ENCODE measurements around the gene GPR18.
"Not testable (repeated sequence)": the region's sequence is repeated elsewhere in the genome, so short reads cannot be mapped to it uniquely, and the experiment has no call there.

The GPR18 gene

GRCh38 chr13:99228737-99229691 is 29.2 kb downstream of the GPR18 start:
- DNase-seq (ENCODE audit: low read depth): no peak

DNA sequence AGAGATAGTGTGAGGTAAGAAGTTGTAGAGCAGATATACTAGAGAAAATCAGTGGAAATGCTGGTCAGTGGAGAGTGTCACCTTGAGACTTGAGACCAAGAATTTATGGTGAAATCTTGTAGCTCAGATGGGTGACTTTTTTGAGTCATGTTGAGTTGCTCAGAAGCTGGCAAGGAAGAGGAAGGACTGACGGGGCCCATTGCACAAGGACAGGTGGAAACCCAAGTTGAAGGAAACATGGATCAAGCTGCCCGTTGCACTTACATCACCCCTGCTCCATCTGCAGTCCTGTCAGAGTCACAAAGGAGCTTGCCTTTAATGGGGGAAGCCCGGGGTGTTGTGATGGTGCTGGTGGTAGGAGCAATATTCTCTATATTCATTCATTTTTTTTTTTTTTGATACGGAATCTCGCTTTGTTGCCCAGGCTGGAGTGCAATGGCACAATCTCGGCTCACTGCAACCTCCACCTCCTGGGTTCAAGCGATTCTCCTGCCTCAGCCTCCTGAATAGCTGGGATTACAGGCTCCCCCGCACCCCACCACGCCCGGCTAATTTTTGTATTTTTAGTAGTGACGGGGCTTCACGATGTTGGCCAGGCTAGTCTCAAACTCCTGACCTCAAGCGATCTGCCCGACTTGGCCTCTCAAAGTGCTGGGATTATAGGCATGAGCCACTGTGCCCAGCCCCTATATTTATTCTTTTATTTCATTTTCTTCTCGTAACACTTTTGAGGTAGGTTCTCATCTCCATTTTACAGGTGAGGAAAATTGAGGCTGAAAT is 30.1 kb downstream of the GPR18 start:
- no peak for DNase-seq (ENCODE audit: low read depth)

DNA sequence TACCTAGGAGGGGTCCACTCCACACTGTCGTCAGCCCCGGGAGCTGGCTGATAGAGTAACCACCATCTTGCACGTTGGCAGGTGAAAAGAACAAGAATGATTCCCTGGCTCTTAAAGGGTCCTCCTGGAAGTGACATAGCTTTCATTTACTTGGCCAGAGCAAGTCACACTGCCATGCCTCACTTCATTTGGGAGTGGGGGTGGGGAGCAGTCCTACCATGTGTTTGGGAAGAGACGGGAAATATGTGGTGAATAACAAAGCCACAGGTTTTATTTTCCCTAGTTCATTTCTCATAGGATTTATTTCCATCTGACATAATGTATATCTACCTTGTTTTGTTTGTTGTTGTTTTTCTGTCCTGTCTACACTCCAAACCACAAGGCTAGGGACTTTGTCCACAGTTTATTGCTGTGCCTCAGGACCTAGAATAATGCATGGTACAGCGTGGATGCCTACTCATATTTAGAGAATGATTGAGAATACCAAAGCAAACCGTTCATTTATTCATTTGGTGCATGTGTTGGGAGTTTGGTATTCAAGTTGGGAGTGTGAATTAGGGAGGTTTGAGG is 30.8 kb downstream of the GPR18 start:
- no peak for DNase-seq (ENCODE audit: low read depth)

DNA sequence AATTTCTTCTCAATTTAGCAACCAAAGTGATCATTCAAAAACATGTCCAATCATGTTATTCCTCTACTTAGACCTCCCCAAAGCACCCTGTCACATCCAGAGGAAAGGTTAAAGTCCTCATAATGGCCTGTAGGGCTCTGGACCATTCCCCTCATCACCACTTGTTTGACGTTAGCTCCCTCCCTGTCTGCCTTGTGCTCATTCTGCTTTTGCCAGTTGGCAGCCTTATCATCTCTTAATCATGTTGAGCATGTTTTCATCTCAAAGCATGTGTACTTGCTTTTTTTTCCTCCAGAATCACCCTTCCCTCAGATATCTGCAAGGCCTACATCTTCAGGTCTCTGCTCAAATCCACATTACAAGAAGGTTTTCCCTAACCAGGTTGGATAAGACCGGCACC is 31.7 kb downstream of the GPR18 start:
- no peak for DNase-seq (ENCODE audit: low read depth)

DNA sequence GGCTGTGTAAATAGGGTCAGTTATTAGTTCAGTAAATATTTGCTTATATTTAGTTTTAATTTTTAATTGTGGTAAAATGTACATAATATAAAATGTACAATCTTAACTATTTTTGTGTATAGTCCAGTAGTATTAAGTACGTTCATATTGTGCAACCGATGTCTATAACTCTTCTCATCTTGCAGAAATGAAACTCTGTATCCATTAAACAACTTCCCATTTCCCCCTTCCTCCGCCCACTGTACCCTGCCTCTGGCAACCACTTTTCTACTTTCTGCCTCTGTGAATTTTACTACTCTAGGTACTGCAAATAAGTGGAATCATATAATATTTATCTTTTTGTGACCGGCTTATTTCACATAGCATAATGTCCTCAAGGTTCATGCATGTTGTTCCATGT is 33.1 kb downstream of the GPR18 start:
- DNase-seq (ENCODE audit: low read depth): no peak

- no peak for DNase-seq (ENCODE audit: low read depth)
Measured at GRCh38 chr13:99224021-99224420, 34.2 kb downstream of the GPR18 start.

GRCh38 chr13:99223587-99223986 is 34.6 kb downstream of the GPR18 start:
- DNase-seq (ENCODE audit: low read depth): no peak

- no peak for DNase-seq (ENCODE audit: low read depth)
Measured at GRCh38 chr13:99221567-99222239, 36.5 kb downstream of the GPR18 start.

- DNase-seq (ENCODE audit: low read depth): no peak
Measured at GRCh38 chr13:99220199-99220935, 37.8 kb downstream of the GPR18 start.

DNA sequence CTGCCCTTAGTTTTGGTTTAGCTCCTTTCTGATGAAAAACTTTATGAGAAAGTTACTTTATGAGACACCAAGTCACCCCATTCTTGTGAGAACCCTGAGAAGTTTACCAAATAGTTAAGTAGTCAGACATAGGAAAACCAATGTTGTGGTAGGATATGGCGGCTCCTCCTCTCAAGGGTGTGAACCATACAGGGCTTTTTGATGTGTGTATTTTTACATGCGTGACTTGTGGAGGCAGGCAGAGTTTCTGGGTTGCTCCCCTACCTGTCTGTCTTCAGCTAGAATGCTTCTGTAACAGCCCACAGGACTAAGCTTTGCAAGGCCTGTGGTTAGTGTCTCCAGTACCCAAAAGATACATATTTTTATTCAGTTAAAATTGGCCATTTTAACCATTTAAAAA is 39.2 kb downstream of the GPR18 start:
- DNase-seq (ENCODE audit: low read depth): no peak

GRCh38 chr13:99218545-99218944 is 39.6 kb downstream of the GPR18 start:
- no peak for DNase-seq (ENCODE audit: low read depth)

- DNase-seq (ENCODE audit: low read depth): no peak
Measured at GRCh38 chr13:99218126-99218525, 40.1 kb downstream of the GPR18 start.

DNA sequence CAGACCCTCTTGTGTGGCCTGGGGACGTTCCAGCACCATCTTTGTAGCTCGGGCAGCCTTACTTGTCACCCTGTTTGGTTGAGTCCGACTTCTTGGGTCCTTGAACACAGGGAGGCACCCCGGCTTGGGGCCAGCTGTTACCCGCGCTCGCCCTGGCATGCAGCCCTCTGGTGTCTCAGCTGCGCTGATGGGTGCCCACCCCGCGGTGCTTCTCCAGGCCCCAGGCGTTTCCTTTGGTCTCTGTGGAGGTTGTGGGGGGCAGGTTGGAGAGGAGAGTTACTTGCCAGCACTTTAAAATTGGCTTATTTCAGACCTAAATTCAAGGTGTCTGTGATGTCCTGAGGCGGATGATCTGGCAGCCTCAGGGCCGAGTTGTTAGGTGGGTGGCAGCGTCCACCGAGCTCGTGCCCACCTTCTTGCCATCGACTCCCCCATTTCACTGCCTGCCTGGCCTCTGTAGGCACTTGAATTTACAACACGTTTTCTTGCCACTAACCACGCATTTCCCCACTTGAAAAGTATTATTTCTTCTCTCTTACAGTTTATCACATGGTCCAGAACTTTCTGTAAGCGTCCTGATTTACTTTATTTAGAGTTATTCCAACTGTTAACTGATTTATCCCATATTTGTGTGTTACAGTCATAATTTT is 40.6 kb downstream of the GPR18 start:
- DNase-seq (ENCODE audit: low read depth): no peak

DNA sequence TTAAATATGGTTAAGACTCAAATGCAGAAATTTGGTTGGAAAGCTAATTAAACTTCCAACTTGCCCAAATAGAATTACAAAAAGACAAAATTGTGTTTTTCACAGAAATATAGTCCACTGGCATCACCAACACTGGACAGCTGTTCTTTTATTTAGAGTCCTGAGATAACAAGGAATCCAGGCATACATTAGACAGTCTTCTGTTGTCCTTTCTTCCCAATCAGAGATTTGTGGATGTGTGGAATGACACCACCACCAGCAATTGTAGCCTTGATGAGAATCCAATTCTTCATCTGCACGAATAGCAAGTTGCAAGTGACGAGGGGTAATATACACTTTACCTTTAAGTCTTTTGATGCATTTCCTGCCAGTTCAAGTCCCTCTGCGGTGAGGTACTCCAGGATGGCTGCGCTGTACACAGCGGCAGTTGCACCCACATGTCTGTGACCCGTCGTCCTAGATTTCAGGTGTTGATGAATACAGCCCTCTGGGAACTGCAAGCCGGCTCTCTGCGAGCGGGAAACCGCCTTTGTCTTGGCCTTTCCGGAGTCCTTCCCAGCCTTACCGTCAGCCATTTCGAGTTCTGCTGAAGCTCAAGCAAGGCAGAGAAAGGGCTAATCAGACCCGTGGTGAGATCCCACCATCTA is 42.9 kb downstream of the GPR18 start:
- no peak for DNase-seq (ENCODE audit: low read depth)

DNA sequence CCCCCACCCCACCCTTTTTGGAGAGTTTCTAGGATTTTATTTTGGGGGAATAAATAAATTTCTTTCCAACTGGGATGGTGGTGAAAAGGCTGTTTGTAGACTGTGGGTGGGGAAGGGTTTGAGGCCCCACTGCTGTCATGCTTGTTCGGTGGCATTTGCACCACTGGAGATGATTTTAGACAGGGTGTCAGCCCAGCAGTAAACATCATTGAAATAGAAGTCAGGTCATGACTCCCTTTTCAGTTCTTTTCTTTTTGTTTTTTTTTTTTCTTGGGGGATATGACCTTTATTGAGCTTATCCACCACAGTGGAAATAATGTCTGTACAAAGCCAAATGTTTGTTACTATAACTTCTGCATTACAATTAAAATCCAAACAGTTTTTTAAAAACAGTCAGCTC is 43.4 kb downstream of the GPR18 start:
- DNase-seq (ENCODE audit: low read depth): no peak

DNA sequence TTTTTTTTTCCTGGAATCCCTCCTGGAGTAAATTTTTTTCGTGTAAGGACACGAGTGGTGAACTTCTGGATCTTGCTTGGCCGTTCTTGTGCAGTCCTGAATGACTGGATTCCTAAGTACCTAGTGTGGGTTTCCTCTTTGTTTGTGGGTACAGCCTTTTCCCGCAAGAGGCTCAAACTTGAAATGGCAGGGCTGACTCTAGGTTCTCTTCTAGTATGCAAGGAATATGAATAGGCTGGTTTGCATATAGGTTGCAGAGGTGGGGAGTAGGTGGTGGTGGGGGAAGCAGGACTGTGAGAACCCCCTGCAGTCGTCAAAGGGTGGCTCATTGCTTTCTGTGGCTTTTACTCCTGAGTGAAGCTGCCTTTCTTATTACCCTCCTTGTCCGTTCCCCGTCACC is 43.9 kb downstream of the GPR18 start:
- DNase-seq (ENCODE audit: low read depth): no peak

- DNase-seq (ENCODE audit: low read depth): no peak
Measured at GRCh38 chr13:99211421-99212035, 46.7 kb downstream of the GPR18 start.

GRCh38 chr13:99210627-99211026 is 47.6 kb downstream of the GPR18 start:
- DNase-seq (ENCODE audit: low read depth): not testable (repeated sequence)

DNA sequence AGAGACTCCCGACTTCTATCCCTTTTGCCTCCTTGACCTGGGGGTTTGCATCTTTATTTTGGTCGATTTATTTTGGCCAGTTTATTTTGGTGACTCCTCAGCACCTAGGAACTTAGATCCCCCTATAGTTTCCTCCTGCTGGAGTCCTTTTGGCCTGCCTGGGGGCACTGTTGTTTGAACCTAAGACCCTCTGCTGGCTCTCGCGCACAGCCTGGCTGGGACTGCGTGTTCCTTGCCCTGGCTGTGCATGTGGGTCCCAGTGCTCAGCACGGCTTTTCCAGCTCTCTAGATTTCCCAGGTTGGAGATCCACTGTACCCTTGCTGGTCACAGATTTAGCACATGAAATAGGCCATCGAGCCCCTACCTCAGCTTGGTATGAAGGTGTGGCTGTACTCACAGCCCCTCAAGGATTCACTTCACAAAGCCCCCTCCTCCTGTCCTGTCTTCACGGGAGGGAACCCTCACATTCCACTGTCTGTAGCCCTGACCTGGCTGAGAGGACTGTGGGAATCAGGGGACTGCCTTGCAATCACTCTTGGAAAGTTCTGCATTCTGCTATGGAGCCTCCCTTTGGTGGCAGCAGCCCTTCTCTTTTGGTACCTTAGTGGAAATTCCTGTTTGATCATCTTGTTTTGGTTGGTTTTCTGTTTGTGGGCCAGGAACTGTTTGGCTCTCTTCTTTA is 49.2 kb downstream of the GPR18 start:
- no peak for DNase-seq (ENCODE audit: low read depth)
